ENCODE data around the gene TNKS1BP1.

DNA sequence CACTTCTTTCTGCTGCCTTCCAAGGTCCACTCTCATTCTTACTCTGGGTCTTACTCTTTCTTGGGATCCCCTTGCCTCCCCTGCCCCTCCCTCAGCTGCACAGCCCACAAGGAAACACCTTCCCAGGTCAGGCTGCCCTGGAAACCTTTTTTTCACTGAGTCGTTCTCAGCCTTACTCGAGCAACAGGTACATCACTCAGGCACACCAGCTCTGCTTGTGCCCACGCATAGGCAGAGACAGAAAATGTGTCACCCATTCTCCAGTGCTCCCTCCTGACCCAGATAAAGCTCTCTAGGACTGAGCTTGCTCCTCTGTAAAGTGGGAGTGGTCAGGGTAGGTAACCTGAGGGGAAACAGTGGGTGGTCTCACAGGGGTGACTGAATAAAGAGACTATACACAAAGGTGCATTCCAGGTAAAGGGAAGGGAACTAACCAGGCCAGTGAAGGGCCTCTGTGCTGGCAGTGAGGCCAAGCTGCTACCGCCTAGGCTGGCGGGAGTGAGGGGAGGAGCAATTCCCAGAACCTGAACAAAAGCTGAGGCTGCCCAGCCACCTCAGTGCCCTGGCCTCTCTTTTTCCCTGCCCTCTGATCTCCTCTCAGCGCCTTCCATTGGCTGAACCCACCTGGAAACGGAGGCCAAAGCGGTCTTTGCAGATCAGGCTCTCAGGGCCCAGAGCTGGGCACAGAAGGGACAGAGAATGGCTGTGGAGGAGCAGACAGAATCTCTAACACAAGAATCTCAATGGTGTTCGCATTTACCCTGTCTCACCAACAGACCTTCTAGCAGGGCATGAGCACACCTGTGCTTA lies 40.3 kb upstream of the TNKS1BP1 start:
- TF ChIP-seq, protein P1, sequence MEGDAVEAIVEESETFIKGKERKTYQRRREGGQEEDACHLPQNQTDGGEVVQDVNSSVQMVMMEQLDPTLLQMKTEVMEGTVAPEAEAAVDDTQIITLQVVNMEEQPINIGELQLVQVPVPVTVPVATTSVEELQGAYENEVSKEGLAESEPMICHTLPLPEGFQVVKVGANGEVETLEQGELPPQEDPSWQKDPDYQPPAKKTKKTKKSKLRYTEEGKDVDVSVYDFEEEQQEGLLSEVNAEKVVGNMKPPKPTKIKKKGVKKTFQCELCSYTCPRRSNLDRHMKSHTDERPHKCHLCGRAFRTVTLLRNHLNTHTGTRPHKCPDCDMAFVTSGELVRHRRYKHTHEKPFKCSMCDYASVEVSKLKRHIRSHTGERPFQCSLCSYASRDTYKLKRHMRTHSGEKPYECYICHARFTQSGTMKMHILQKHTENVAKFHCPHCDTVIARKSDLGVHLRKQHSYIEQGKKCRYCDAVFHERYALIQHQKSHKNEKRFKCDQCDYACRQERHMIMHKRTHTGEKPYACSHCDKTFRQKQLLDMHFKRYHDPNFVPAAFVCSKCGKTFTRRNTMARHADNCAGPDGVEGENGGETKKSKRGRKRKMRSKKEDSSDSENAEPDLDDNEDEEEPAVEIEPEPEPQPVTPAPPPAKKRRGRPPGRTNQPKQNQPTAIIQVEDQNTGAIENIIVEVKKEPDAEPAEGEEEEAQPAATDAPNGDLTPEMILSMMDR (IDR thresholded peaks at IDR 0.05), result no peak
- no peak for TF ChIP-seq POLR2A (IDR thresholded peaks at IDR 0.05)

Measured in thyroid gland (tissue), 4 donors.